Endometrial microvascular endothelial cells (primary cell): ENCODE measurements around the gene DNAH14. TPM values are rescaled to one million over a fixed set of nuclear protein-coding genes. Genes with fewer than 3 reads are reported as not detected.

Experiments
- in situ Hi-C: cut with HindIII; loops from 2 replicates; pipeline ENCODE4 v1.10.0; 2017; ENCODE audit warnings: low sequenced_read_pairs, low pct_unique_long_range_greater_than_20kb; ENCODE audit errors: inconsistent ontology term
- total RNA-seq: library from RNA; depleted of rRNA; stranded (reverse); fragments of >200 nt; gene quantifications from one replicate; pipeline ENCODE4 v1.2.3, GENCODE V29; 2015; ENCODE audit errors: inconsistent ontology term

DNAH14 gene
- total RNA-seq, 1 donor from 2014 or later: 8.4 TPM

- in situ Hi-C loops: loop anchor here (25.0 kb wide), 1 partner anchor 539 kb away; the partner anchor contains the start of gene SDE2
These were observed 518.8 kb downstream of the DNAH14 start for GRCh38 chr1:225448146-225448805.
